Left ventricle myocardium inferior (tissue), 1 donor: ENCODE data around the gene TIAM2. TPM values are rescaled to one million over a fixed set of nuclear protein-coding genes. Genes with fewer than 3 reads are reported as not detected.

Experiments
- DNase-seq: peaks from one replicate; pipeline ENCODE4 v3.0.0-alpha.2; 2020
- H3K27ac ChIP-seq: fragments of 200-600 bp; replicated peaks from 2 replicates; pipeline ENCODE4 v1.8.0; 2021
- H3K27me3 ChIP-seq: fragments of 200-600 bp; 2 replicates; pipeline ENCODE4 v1.8.0; 2021; ENCODE audit warnings: low read depth
- H3K36me3 ChIP-seq: fragments of 200-600 bp; 2 replicates; pipeline ENCODE4 v1.8.0; 2021
- H3K4me1 ChIP-seq: fragments of 200-600 bp; 2 replicates; pipeline ENCODE4 v1.8.0; 2021
- H3K4me3 ChIP-seq: fragments of 200-600 bp; 2 replicates; pipeline ENCODE4 v1.8.0; 2021; ENCODE audit warnings: mild to moderate bottlenecking, moderate library complexity
- H3K9me3 ChIP-seq: fragments of 200-600 bp; replicated peaks from 2 replicates; pipeline ENCODE4 v1.8.0; 2021
- intact Hi-C: fragments of 100-400 bp; cut with micrococcal nuclease; formaldehyde crosslinking; loops from one replicate; pipeline ENCODE4 v1.11.0; 2022
- total RNA-seq: library from RNA; stranded (reverse); fragmentation: NEBNext Ultra II Directional; extraction: Animal tissue kit (Norgen Biotek cat#: 25700); gene quantifications from one replicate; pipeline ENCODE4 v1.2.1, GENCODE V29; 2021
- TF ChIP-seq, protein P1 (sequence below): fragments of 200-600 bp; IDR thresholded peaks from 2 replicates; pipeline ENCODE4 v1.8.0; 2021; ENCODE audit warnings: antibody characterized with exemption, mild to moderate bottlenecking, borderline replicate concordance
- donor health status: DM: no; HTN: yes; CAD: no; lungs with severe emphysema.

TIAM2 gene
- total RNA-seq, 1 donor from 2014 or later = 12.0 TPM

DNA sequence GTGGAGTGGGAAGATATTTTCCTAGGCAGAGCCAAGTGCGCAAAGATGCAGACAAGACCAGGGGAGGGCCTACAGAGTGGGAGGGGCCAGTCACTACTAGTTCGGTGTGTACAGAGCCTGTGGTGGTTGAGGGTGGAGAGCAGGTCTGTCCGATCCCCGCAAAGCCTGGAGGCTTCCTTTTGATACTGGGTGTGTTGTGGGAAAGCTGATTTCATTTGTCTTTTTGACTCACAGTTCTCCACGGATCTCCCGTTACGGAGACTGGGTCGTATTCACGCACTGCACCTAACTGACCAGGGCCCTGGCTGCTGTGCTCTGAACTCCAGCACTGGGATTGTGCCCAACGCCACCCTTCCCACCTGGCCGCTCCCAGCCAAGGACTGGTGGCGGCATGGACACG, 1.4 kb upstream of the TIAM2 start:
- no peak for DNase-seq
- Histone ChIP-seq H3K27me3 (peaks cover 41% of the 10 kb centered on the region), H3K36me3 (no peaks in the 10 kb centered on the region), H3K4me1 (peaks cover 12% of the 10 kb centered on the region), H3K9me3 (no peaks in the 10 kb centered on the region), H3K4me3 (no peak overlapping the region), H3K27ac (no peak overlapping the region)
- TF ChIP-seq, protein P1, sequence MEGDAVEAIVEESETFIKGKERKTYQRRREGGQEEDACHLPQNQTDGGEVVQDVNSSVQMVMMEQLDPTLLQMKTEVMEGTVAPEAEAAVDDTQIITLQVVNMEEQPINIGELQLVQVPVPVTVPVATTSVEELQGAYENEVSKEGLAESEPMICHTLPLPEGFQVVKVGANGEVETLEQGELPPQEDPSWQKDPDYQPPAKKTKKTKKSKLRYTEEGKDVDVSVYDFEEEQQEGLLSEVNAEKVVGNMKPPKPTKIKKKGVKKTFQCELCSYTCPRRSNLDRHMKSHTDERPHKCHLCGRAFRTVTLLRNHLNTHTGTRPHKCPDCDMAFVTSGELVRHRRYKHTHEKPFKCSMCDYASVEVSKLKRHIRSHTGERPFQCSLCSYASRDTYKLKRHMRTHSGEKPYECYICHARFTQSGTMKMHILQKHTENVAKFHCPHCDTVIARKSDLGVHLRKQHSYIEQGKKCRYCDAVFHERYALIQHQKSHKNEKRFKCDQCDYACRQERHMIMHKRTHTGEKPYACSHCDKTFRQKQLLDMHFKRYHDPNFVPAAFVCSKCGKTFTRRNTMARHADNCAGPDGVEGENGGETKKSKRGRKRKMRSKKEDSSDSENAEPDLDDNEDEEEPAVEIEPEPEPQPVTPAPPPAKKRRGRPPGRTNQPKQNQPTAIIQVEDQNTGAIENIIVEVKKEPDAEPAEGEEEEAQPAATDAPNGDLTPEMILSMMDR = no peak
- intact Hi-C loops = no loop called here

DNA sequence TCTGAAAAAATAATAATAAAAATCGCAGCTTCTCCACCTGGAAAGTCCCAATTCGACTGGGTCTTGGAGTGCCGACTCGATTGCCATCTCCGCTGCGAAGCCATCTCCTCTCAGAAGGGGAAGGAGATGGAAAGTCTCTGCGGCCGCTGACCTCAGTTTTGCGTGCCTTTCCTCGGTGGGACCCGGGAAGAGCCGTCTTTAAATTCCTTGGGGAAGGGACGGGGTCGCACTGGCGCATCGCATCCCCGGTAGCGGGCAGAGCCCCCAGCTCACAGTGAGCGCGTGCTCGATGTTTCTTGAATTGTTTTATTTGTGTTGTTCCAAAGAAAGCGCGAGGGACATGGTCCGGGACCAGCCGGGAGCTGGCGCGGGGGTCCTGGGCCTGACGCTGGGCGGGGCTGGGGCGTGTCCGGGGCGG, 270 bp upstream of the TIAM2 start:
- Histone ChIP-seq H3K9me3 (no peaks in the 10 kb centered on the region), H3K4me1 (peaks cover 12% of the 10 kb centered on the region), H3K27me3 (peaks cover 51% of the 10 kb centered on the region), H3K36me3 (no peaks in the 10 kb centered on the region), H3K4me3 (peak overlapping the region; percentile 73), H3K27ac (no peak overlapping the region)
- TF ChIP-seq, protein P1 = no peak
- no peak for DNase-seq
- intact Hi-C loops = no loop called here

DNA sequence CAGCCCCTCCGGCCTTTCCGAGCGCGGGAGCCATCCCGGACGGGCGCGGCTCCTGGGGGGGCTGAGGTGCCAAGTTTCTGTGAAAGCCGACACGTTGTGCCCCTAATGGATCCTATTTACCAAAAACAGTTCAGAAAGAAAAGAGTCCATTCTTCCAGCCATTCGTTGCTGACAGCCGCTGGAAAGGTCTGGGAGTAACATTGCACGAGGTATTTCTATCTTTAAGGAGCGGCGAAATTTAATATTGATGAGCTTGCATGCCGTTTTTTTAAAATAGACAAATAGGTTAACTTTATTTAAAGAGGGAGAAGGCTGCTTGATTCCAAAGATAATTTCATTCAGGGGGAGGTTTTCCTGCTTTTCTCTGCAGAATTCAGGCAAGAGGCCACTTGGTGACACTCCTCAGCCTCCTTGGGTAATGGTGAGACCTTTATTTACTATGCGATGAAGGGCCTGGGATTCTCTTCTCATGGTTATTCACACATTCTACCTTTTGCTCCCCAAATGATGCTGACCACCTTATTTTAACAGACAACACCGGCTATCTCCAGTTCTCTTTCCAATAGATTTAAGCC, 988 bp downstream of the TIAM2 start:
- intact Hi-C loops = no loop called here
- H3K27ac ChIP-seq = no peak overlapping the region
- no peaks in the 10 kb centered on the region for H3K9me3 ChIP-seq
- H3K4me3 ChIP-seq = peak overlapping the region; percentile 73
- TF ChIP-seq, protein P1 = no peak
- no peak for DNase-seq
- H3K4me1 ChIP-seq = peaks cover 12% of the 10 kb centered on the region
- no peaks in the 10 kb centered on the region for H3K36me3 ChIP-seq
- peaks cover 51% of the 10 kb centered on the region for H3K27me3 ChIP-seq

DNA sequence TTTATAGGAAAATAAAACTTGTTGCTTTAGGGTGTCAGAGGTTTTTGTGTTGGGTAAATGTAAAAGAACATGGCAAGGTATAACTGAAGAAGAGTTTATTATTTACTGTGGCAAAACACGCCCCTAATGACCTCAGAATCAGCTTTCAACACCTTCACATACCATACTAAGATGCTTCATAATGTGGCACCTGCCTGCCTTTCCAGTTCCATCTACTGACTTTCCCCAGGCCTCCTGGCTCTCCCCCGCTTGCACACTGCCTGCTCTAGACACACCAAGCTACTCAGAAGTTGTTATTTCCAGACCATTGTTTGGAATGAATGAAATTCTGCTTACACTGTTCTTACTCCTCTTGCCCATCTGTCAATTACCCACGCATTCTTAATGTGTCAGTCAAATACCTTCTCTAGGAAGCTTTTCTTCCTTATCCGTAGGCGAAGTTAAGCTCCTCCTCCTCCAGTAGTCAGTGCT, 1.8 kb downstream of the TIAM2 start:
- Histone ChIP-seq H3K36me3 (no peaks in the 10 kb centered on the region), H3K27me3 (peaks cover 51% of the 10 kb centered on the region), H3K4me1 (peaks cover 12% of the 10 kb centered on the region), H3K27ac (no peak overlapping the region), H3K9me3 (no peaks in the 10 kb centered on the region), H3K4me3 (no peak overlapping the region)
- TF ChIP-seq, protein P1 = no peak
- no peak for DNase-seq
- intact Hi-C loops = no loop called here

DNA sequence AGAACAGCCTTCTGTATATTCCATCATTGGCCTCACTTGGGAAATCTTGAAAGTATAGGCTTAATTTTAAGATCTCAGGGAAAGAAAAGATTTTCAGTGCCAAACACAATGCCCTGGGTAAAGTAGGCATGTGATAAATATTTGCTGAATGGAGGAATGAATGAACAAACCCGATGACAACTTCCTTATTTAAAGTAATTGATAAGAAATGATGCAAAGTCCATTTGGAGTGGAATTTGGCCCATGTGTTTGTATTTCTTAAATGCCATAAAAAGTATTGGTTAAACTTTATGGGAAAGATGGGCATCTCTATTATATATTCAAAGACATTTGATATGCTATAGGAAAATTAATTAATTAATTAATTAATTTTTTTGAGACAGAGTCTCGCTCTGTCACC, 3.7 kb downstream of the TIAM2 start:
- Histone ChIP-seq H3K9me3 (no peaks in the 10 kb centered on the region), H3K36me3 (no peaks in the 10 kb centered on the region), H3K4me3 (no peak overlapping the region), H3K27ac (no peak overlapping the region), H3K4me1 (peaks cover 12% of the 10 kb centered on the region), H3K27me3 (peaks cover 51% of the 10 kb centered on the region)
- intact Hi-C loops = no loop called here
- DNase-seq = no peak
- TF ChIP-seq, protein P1 = no peak
